Neural progenitor cell (in vitro differentiated cells): Measurements from ENCODE around the gene WNT9A. TPM values are rescaled to one million over a fixed set of nuclear protein-coding genes. Genes with fewer than 3 reads are reported as not detected.

ENCODE experiments used
- DNase-seq: peaks from one replicate; pipeline ENCODE4 v3.0.0-alpha.2; 2016; ENCODE audit warnings: low spot score
- H2AFZ ChIP-seq: fragments of 200-600 bp; sonication (generic); replicated peaks from 2 replicates; pipeline ENCODE4 v1.6.1; 2016; ENCODE audit warnings: antibody characterized with exemption
- H3F3A ChIP-seq: fragments of 200-600 bp; sonication (generic); 2 replicates; pipeline ENCODE4 v1.6.1; 2016; ENCODE audit warnings: antibody characterized with exemption, low read depth
- H3K27ac ChIP-seq: fragments of 200-600 bp; sonication (generic); 2 replicates; pipeline ENCODE4 v1.5.1; 2016; ENCODE audit warnings: mild to moderate bottlenecking
- H3K27me3 ChIP-seq: fragments of 200-600 bp; sonication (generic); 2 replicates; pipeline ENCODE4 v1.6.1; 2016; ENCODE audit warnings: mild to moderate bottlenecking, moderate library complexity
- H3K36me3 ChIP-seq: fragments of 200-600 bp; sonication (generic); 2 replicates; pipeline ENCODE4 v1.5.1; 2016
- H3K4me1 ChIP-seq: fragments of 200-600 bp; sonication (generic); 2 replicates; pipeline ENCODE4 v1.6.1; 2016; ENCODE audit warnings: mixed run types
- H3K4me2 ChIP-seq: fragments of 200-600 bp; sonication (generic); 2 replicates; pipeline ENCODE4 v1.6.1; 2016
- H3K4me3 ChIP-seq: fragments of 200-600 bp; sonication (generic); 2 replicates; pipeline ENCODE4 v1.5.1; 2016
- H3K79me2 ChIP-seq: fragments of 200-600 bp; sonication (generic); 2 replicates; pipeline ENCODE4 v1.6.1; 2016; ENCODE audit warnings: low read depth
- H3K9ac ChIP-seq: fragments of 200-600 bp; sonication (generic); 2 replicates; pipeline ENCODE4 v1.6.1; 2016
- H3K9me3 ChIP-seq: fragments of 200-600 bp; sonication (generic); 2 replicates; pipeline ENCODE4 v1.5.1; 2016; ENCODE audit warnings: low read depth
- H4K20me1 ChIP-seq: fragments of 200-600 bp; sonication (generic); 2 replicates; pipeline ENCODE4 v1.6.1; 2016; ENCODE audit warnings: low read depth
- H3K27ac Mint-ChIP-seq: 3 replicates; pipeline ENCODE4 v1.8.0; 2021; ENCODE audit warnings: mixed read lengths
- H3K27me3 Mint-ChIP-seq: 2 replicates; pipeline ENCODE4 v1.8.0; 2022; ENCODE audit warnings: low read depth, mild to moderate bottlenecking, inconsistent platforms, moderate library complexity, mixed read lengths; ENCODE audit not compliant: insufficient read depth
- H3K36me3 Mint-ChIP-seq: 3 replicates; pipeline ENCODE4 v1.8.0; 2021; ENCODE audit warnings: mixed read lengths
- H3K4me1 Mint-ChIP-seq: 3 replicates; pipeline ENCODE4 v1.8.0; 2021; ENCODE audit warnings: mixed read lengths
- H3K4me3 Mint-ChIP-seq: 3 replicates; pipeline ENCODE4 v1.8.0; 2021; ENCODE audit warnings: mild to moderate bottlenecking, moderate library complexity, mixed read lengths
- H3K9me3 Mint-ChIP-seq: 3 replicates; pipeline ENCODE4 v1.8.0; 2020; ENCODE audit warnings: mixed read lengths
- EZH2 ChIP-seq: fragments of 200-600 bp; sonication (generic); IDR thresholded peaks from 2 replicates; pipeline ENCODE4 v1.6.1; 2017; ENCODE audit warnings: antibody characterized with exemption, mild to moderate bottlenecking, moderate library complexity
- EZH2phosphoT487 ChIP-seq: fragments of 200-600 bp; sonication (generic); IDR thresholded peaks from 2 replicates; pipeline ENCODE4 v1.6.1; 2017; ENCODE audit warnings: antibody characterized with exemption
- total RNA-seq: library from RNA; depleted of rRNA; stranded (reverse); fragments of >200 nt; gene quantifications from 2 replicates; pipeline ENCODE4 v1.2.3, GENCODE V29; 2015; ENCODE audit warnings: low replicate concordance
- TF ChIP-seq, protein P1 (sequence below): fragments of 200-600 bp; sonication (generic); IDR thresholded peaks from 2 replicates; pipeline ENCODE4 v1.5.1; 2017; ENCODE audit warnings: antibody characterized with exemption, mild to moderate bottlenecking

Gene WNT9A
- total RNA-seq, 1 donor from 2014 or later, result 1.4 TPM

DNA sequence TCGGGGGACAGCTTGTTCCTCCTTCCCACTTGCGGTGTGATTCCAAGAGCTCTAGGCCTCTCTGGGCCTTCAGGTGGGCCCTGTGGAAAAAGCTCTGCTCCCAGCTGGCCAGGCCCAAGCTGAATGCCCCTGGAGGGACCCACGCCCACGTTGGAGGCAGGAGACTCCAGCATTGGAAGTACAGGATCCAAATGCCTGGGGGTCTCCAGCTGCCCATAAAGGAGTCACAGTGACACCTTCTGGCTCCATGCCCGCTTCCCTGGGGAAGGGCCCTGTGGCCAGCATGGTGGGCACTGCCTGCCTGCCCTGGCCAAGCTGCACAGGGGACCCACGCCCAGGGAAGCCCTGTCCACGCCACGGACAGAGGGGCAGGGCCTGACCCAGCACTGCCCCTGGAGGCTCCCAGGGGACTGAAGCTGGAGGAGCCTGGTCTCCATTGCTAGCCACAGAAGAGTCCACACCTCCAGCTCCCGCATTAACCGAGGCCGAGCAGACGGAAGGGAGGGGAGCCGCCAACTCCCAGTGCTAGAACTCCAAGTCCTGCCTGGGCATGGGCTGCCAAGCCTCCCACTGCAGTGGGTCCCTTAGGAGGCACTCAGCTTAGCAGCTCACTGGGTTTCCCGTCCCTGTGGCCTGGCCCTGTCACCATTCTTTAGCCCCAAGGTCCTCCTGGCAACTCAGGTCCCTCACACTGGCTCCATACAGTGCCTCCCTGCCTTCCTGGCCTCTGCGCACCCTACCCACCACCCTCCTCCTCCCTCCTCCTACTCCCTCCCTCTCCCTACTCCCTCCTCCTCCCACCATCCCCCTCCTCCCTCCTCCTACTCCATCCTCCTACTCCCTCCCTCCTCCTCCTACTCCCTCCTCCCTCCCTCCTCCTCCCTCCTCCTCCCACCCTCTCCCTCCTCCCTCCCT lies 41.9 kb downstream of the WNT9A start:
- Histone ChIP-seq H3K27ac (no peak overlapping the region), H3K4me3 (no peak overlapping the region), H2AFZ (no peak overlapping the region), H3K4me1 (no peaks in the 10 kb centered on the region), H3K79me2 (no peaks in the 10 kb centered on the region), H3K9me3 (no peaks in the 10 kb centered on the region), H3K9ac (no peak overlapping the region), H3F3A (no peaks in the 10 kb centered on the region), H3K4me2 (no peak overlapping the region), H4K20me1 (no peaks in the 10 kb centered on the region), H3K27me3 (no peaks in the 10 kb centered on the region), H3K36me3 (no peaks in the 10 kb centered on the region)
- Mint-ChIP-seq H3K27ac (no peak overlapping the region), H3K27me3 (peaks cover 2% of the 10 kb centered on the region), H3K4me1 (peaks cover 30% of the 10 kb centered on the region), H3K36me3 (no peaks in the 10 kb centered on the region), H3K9me3 (no peaks in the 10 kb centered on the region), H3K4me3 (no peak overlapping the region)
- no peak for DNase-seq
- TF ChIP-seq, protein P1, sequence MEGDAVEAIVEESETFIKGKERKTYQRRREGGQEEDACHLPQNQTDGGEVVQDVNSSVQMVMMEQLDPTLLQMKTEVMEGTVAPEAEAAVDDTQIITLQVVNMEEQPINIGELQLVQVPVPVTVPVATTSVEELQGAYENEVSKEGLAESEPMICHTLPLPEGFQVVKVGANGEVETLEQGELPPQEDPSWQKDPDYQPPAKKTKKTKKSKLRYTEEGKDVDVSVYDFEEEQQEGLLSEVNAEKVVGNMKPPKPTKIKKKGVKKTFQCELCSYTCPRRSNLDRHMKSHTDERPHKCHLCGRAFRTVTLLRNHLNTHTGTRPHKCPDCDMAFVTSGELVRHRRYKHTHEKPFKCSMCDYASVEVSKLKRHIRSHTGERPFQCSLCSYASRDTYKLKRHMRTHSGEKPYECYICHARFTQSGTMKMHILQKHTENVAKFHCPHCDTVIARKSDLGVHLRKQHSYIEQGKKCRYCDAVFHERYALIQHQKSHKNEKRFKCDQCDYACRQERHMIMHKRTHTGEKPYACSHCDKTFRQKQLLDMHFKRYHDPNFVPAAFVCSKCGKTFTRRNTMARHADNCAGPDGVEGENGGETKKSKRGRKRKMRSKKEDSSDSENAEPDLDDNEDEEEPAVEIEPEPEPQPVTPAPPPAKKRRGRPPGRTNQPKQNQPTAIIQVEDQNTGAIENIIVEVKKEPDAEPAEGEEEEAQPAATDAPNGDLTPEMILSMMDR, result no peak
- TF ChIP-seq EZH2 (no peak), EZH2phosphoT487 (no peak)

DNA sequence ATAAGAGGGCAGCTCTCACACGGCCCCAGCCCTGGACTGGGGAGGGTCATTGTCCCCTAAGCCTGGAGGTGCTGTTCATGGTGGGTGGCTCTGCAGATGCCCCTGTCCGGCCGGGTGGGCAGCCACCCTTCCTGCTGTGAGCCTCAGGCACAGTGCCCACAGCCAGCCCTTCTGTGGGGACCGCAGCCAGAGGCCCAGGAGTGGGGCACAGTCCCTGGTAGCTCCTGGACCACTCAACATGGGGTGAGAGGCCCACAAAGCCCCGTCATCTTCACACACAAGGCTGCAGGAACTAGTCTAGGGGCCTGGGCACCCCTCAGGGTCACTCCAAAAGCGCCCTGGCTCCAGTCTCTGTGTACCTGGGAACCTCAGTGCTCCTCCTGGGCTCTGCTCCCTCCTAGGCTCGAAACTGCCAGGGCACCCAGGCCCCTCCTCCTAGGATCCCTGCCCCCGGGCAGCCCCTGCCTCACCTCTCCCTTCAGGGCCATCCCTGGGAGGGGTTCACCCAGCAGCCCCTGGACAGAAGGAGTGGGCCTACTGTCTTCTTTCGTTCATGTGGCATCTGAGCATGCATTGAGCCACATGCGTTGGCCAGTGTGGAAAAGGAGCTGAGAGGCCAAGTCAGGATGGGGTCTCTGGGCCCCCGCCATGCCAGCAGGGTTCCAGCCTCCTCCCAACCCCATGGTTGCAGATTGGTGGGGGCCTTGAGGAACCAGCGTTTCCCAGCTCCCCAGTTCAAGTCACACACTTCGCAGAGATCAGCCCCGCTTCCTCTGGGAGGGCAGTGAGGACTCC lies 43.0 kb downstream of the WNT9A start:
- Histone ChIP-seq H3K36me3 (no peaks in the 10 kb centered on the region), H3F3A (no peaks in the 10 kb centered on the region), H3K9ac (no peak overlapping the region), H2AFZ (no peak overlapping the region), H3K79me2 (no peaks in the 10 kb centered on the region), H3K4me1 (no peaks in the 10 kb centered on the region), H3K9me3 (no peaks in the 10 kb centered on the region), H3K27ac (no peak overlapping the region), H3K4me2 (no peak overlapping the region), H3K27me3 (no peaks in the 10 kb centered on the region), H3K4me3 (no peak overlapping the region), H4K20me1 (no peaks in the 10 kb centered on the region)
- Mint-ChIP-seq H3K27ac (no peak overlapping the region), H3K36me3 (no peaks in the 10 kb centered on the region), H3K9me3 (no peaks in the 10 kb centered on the region), H3K4me1 (peaks cover 23% of the 10 kb centered on the region), H3K4me3 (no peak overlapping the region), H3K27me3 (peaks cover 7% of the 10 kb centered on the region)
- DNase-seq, result no peak
- TF ChIP-seq, protein P1, result no peak
- TF ChIP-seq EZH2, result no peak
- no peak for TF ChIP-seq EZH2phosphoT487

DNA sequence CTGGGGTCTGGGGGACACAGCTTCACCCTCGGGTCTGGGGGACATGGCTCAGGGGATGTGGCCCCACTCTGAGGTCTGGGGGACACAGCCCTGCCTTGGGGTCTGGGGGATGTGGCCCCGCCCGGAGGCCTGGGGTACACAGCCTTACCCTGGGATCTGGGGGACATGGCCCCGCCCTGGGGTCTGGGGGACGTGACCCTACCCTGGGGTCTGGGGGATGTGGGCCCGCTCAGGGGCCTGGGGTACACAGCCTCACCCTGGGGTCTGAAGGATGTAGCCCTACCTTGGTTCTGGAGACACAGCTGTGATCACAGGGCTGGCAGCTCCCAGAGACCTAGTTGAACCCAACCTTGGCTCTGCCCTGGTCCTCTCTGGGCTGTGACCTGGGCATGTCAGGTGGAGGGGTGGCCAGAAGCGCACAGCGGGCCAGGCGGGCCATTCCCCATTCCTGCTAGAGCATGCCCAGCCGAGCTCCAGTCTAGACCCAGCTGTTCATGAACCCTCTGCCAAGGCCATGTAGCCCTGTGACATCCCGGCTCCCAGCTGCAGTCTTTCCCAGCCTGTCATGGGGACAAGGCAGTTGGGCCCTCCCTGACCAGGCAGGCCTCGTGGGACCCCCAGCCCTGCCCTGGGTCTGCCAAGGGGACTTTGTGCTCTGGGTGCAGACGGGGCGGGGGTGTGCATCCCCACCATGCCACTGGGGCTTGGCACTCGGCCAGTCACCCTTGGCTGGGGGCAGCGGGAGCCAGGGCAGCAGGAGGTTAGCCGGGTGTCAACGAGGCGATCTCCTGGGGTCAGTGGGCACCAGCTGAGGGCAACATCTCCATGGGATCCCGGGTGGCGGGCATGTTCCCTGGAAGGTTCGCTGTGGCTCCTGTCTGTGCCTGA lies 43.9 kb downstream of the WNT9A start:
- Mint-ChIP-seq H3K4me1 (peaks cover 18% of the 10 kb centered on the region), H3K9me3 (no peaks in the 10 kb centered on the region), H3K4me3 (no peak overlapping the region), H3K27me3 (peaks cover 9% of the 10 kb centered on the region), H3K36me3 (no peaks in the 10 kb centered on the region), H3K27ac (no peak overlapping the region)
- Histone ChIP-seq H3K4me3 (no peak overlapping the region), H3K4me1 (no peaks in the 10 kb centered on the region), H3K9ac (no peak overlapping the region), H3K27ac (no peak overlapping the region), H3K27me3 (no peaks in the 10 kb centered on the region), H4K20me1 (no peaks in the 10 kb centered on the region), H3K4me2 (no peak overlapping the region), H3K79me2 (no peaks in the 10 kb centered on the region), H3K36me3 (no peaks in the 10 kb centered on the region), H3F3A (no peaks in the 10 kb centered on the region), H2AFZ (no peak overlapping the region), H3K9me3 (no peaks in the 10 kb centered on the region)
- no peak for DNase-seq
- TF ChIP-seq, protein P1, result no peak
- no peak for TF ChIP-seq EZH2phosphoT487
- TF ChIP-seq EZH2, result no peak
